Left cardiac atrium (tissue), 4 donors: ENCODE results near the gene HHIPL1. TPM values are rescaled to one million over a fixed set of nuclear protein-coding genes. Genes with fewer than 3 reads are reported as not detected.

Source experiments
- ATAC-seq, 2 donors: fragments of 200-7000 bp; cut with Tn5 transposase; one replicate each; pipeline ENCODE4 v1.9.1; 2020; ENCODE audit warnings: mild to moderate bottlenecking in 2 of 2, moderate library complexity in 2 of 2
- DNase-seq: peaks from one replicate; pipeline ENCODE4 v3.0.0-alpha.2; 2020
- intact Hi-C, 2 donors: fragments of 100-400 bp; cut with DNase I; formaldehyde crosslinking; loops; one replicate each; pipeline versions ENCODE4 v1.14.1 to v1.15.1; 2022 to 2023
- total RNA-seq, 2 donors: library from RNA; stranded (reverse); fragmentation: NEBNext Ultra II Directional; extraction: Animal tissue kit (Norgen Biotek cat#: 25700); gene quantifications; one replicate each; pipeline ENCODE4 v1.2.1, GENCODE V29; 2021
- donor health status: DM: no; HTN: yes; CAD: no.
- donor health status: DM: no; HTN: yes; CAD: no; lungs with severe emphysema.
- donor health status: DM: yes; HTN: yes; CAD: no.
- donor health status: Dilated cardiomyopathy.

The HHIPL1 gene
- total RNA-seq, 2 donors from 2014 or later = 2.1 to 2.6 TPM

GRCh38 chr14:99608591-99608990, 36.3 kb upstream of the HHIPL1 start:
- no peak for DNase-seq
- intact Hi-C loops = loop anchor here in 1 of 2 donors (5.0 kb wide), 1 partner anchor 86 kb away; no protein-coding TSS in a partner anchor
- ATAC-seq = no peak

- ATAC-seq = no peak
- no peak for DNase-seq
- intact Hi-C loops = loop anchor here in 1 of 2 donors (5.0 kb wide), 1 partner anchor 87 kb away; no protein-coding TSS in a partner anchor
These were observed 35.4 kb upstream of the HHIPL1 start for GRCh38 chr14:99609245-99610170.

GRCh38 chr14:99611646-99612045, 33.3 kb upstream of the HHIPL1 start:
- no peak for ATAC-seq

GRCh38 chr14:99612071-99612737, 32.7 kb upstream of the HHIPL1 start:
- DNase-seq (no peak), ATAC-seq (no peak)
- intact Hi-C loops = no loop called here

More at GRCh38 chr14:99611646-99612045, 33.3 kb upstream of the HHIPL1 start:
- DNase-seq = no peak
- intact Hi-C loops = no loop called here

- no peak for DNase-seq
- intact Hi-C loops = no loop called here
- peak in 1 of 2 donors; percentile 59 for ATAC-seq
These were observed 32.1 kb upstream of the HHIPL1 start for GRCh38 chr14:99612738-99613330.

GRCh38 chr14:99615497-99616157, 29.3 kb upstream of the HHIPL1 start:
- intact Hi-C loops = no loop called here
- DNase-seq (no peak), ATAC-seq (peak in 1 of 2 donors; percentile 73)

- DNase-seq (no peak), ATAC-seq (no peak)
These were observed 27.8 kb upstream of the HHIPL1 start for GRCh38 chr14:99616832-99617800.

GRCh38 chr14:99619835-99620834, 24.8 kb upstream of the HHIPL1 start:
- peak; percentile 27 to 60 for ATAC-seq
- peak; percentile 76 for DNase-seq
- intact Hi-C loops = no loop called here

More at GRCh38 chr14:99616832-99617800, 27.8 kb upstream of the HHIPL1 start:
- intact Hi-C loops = no loop called here

GRCh38 chr14:99621948-99622347, 23.0 kb upstream of the HHIPL1 start:
- intact Hi-C loops = no loop called here
- DNase-seq (no peak), ATAC-seq (no peak)

- intact Hi-C loops = no loop called here
- ATAC-seq (no peak), DNase-seq (no peak)
These were observed 20.9 kb upstream of the HHIPL1 start for GRCh38 chr14:99624024-99624423.

- ATAC-seq (no peak), DNase-seq (no peak)
- intact Hi-C loops = no loop called here
These were observed 20.0 kb upstream of the HHIPL1 start for GRCh38 chr14:99624971-99625370.

- no peak for ATAC-seq
- intact Hi-C loops = no loop called here
- DNase-seq = no peak
These were observed 19.5 kb upstream of the HHIPL1 start for GRCh38 chr14:99625476-99625875.

GRCh38 chr14:99626041-99626648, 18.8 kb upstream of the HHIPL1 start:
- intact Hi-C loops = no loop called here
- DNase-seq = no peak
- no peak for ATAC-seq

- DNase-seq = no peak
- intact Hi-C loops = no loop called here
- no peak for ATAC-seq
These were observed 17.8 kb upstream of the HHIPL1 start for GRCh38 chr14:99627100-99627499.

GRCh38 chr14:99627510-99628381, 17.2 kb upstream of the HHIPL1 start:
- intact Hi-C loops = loop anchor here in 1 of 2 donors (2.0 kb wide), 1 partner anchor 109 kb away; no protein-coding TSS in a partner anchor
- ATAC-seq (no peak), DNase-seq (no peak)
